Choroid plexus epithelial cell (primary cell): Measurements from ENCODE around the gene OVOL1.

Experiments
- DNase-seq: peaks from one replicate; pipeline ENCODE4 v3.0.0-alpha.2; 2010; ENCODE audit warnings: low read depth
- H3K4me3 ChIP-seq: 2 replicates; pipeline ENCODE4 v1.5.1; 2011; ENCODE audit warnings: low read depth, mild to moderate bottlenecking, control low read depth, low read length, moderate library complexity
- TF ChIP-seq, protein P1 (sequence below): conservative IDR thresholded peaks from 2 replicates; pipeline ENCODE4 v1.5.1; 2011; ENCODE audit warnings: low read depth, mild to moderate bottlenecking, control low read depth, inconsistent platforms, low read length, moderate library complexity

Gene OVOL1

DNA sequence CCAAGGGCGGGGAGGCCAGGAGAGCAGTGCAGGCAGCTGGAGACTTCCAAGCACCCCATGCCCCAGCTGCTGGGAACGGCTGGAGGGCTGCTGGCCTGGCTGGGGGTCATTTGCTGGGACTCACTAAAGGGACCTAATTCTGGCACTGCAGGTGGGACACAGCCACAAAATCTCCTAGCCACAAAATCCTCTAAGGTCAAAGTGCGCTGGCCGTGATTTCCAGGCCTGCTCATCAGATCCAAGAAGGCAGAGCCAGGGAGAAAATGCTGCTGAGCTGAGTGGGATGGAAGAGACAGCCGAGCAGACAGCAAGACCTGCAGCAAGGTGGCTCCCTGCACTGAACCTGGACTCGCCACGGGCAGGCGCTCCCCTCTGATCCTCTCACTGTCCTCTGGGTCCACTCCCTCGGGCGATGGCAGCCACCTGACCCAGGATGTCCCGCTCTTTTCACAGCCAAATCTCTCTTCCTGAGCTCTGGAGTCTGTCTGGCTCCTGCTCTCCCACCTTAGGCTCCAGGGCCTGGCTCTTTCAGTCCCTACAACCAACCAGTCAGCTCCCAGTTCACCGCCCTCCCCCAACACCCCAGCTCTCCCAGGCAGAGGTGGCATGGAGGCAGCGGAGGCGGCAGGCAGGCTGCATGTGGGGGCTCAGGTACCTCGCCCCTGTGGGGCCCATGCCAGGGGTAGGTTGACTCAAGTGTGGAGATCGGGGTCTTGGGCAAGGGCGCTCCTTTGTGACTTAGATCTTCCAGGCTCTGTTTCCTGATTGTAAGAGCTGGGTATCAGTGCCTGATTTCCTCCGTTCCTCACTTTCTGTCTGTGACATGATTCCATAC, 14.5 kb downstream of the OVOL1 start:
- no peak overlapping the region for H3K4me3 ChIP-seq
- TF ChIP-seq, protein P1, sequence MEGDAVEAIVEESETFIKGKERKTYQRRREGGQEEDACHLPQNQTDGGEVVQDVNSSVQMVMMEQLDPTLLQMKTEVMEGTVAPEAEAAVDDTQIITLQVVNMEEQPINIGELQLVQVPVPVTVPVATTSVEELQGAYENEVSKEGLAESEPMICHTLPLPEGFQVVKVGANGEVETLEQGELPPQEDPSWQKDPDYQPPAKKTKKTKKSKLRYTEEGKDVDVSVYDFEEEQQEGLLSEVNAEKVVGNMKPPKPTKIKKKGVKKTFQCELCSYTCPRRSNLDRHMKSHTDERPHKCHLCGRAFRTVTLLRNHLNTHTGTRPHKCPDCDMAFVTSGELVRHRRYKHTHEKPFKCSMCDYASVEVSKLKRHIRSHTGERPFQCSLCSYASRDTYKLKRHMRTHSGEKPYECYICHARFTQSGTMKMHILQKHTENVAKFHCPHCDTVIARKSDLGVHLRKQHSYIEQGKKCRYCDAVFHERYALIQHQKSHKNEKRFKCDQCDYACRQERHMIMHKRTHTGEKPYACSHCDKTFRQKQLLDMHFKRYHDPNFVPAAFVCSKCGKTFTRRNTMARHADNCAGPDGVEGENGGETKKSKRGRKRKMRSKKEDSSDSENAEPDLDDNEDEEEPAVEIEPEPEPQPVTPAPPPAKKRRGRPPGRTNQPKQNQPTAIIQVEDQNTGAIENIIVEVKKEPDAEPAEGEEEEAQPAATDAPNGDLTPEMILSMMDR = no peak
- DNase-seq = no peak

DNA sequence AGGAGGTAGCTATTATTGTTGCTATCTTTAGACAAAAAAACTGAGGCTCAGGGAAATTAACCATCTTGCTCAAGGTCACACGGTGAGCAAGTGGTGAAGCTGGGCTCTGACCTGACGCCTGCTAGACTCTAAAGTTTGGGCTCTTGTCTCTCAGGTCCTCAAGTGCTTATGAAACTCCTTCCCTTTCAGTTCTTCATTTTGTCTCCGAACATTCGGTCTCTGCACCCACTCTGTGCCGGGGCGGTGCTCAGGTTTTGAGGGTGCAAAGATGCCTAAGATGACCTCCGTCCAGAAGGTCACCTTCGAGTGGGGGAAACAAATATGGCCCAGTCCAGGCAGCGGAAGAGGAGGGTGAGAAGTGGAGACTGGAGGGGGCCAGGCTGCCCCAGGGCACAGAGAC, 16.0 kb downstream of the OVOL1 start:
- no peak for DNase-seq
- no peak overlapping the region for H3K4me3 ChIP-seq
- TF ChIP-seq, protein P1 = no peak

DNA sequence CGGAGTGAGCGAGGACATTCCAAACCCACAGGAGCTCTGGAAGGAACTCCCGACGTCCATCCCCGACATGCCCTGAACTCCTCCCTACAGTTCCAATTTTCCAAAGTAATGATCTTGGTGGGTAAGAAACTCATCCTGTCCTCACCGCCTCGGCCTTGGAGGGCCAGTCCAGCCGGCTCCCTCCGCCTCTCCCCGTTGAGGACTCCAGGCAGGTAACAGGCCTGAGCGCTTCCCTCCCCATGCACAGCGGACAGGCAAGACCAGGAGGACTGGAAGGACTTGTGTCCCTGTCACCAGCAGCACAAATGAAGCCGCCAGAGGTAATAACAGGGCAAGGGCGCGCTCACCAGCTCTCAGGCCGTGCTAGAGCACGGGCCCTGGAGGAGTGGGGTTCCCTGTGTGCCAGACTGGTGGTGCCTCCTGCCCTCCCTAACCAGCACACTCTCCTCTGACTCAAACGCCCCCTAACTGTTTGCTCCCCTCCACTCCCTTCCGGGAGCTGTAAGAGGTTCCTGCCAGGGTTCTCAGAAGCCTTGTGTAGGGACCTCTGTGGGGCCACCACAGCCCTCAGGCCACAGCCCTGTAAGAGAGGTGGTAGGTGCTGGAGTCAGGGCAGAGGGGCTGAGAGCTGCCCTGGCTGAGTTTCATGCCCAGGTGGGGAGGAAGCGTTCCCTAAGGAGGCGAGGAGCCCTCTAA, 17.1 kb downstream of the OVOL1 start:
- TF ChIP-seq, protein P1 = no peak
- no peak overlapping the region for H3K4me3 ChIP-seq
- DNase-seq = no peak

- H3K4me3 ChIP-seq = no peak overlapping the region
- DNase-seq = no peak
- TF ChIP-seq, protein P1 = no peak
Observed at GRCh38 chr11:65806979-65807378, 20.1 kb downstream of the OVOL1 start.

- H3K4me3 ChIP-seq = no peak overlapping the region
- TF ChIP-seq, protein P1 = no peak
- DNase-seq = no peak
Observed at GRCh38 chr11:65808744-65809341, 22.0 kb downstream of the OVOL1 start.

GRCh38 chr11:65809496-65809895, 22.6 kb downstream of the OVOL1 start:
- no peak for DNase-seq
- H3K4me3 ChIP-seq = no peak overlapping the region
- TF ChIP-seq, protein P1 = no peak
